Measurements from ENCODE around the gene PGAM2. TPM values are rescaled to one million over a fixed set of nuclear protein-coding genes. Genes with fewer than 3 reads are reported as not detected.

PGAM2 gene
- polyA plus RNA-seq (2013, experiment 1 of 2), result 0.48 TPM
- polyA plus RNA-seq (2013, experiment 2 of 2), result not detected

- Histone ChIP-seq H3K4me3 (ENCODE audit: extremely low read depth, insufficient read depth, low read length, poor library complexity, severe bottlenecking) (no peak within 1 kb of the TSS), H3K36me3 (ENCODE audit: control insufficient read depth, insufficient read depth, low read length) (peaks cover 20% of the 10 kb centered on the region), H3K4me1 (ENCODE audit: control insufficient read depth, insufficient read depth, low read length, poor library complexity, severe bottlenecking) (peaks cover 7% of the 10 kb centered on the region), H3K27ac (ENCODE audit: low read depth, low read length, severe bottlenecking) (no peak within 1 kb of the TSS), H3K9me3 (ENCODE audit: control insufficient read depth, low read length) (no peaks in the 10 kb centered on the region)
- 52 to 53% methylated on average over 9 to 12 of the region's 14 CpGs for WGBS, 2 experiments (ENCODE audit: insufficient coverage in 2 of 2)
Measured at GRCh38 chr7:44065431-44066110, at the start of gene PGAM2. Gene PGAM2 (minus strand): TSS chr7:44065567. CDS start chr7:44065529, 38 bp downstream.

- Histone ChIP-seq H3K4me3 (ENCODE audit: extremely low read depth, insufficient read depth, low read length, poor library complexity, severe bottlenecking) (no peak overlapping the region), H3K4me1 (ENCODE audit: control insufficient read depth, insufficient read depth, low read length, poor library complexity, severe bottlenecking) (no peaks in the 10 kb centered on the region), H3K27ac (ENCODE audit: low read depth, low read length, severe bottlenecking) (no peak overlapping the region), H3K36me3 (ENCODE audit: control insufficient read depth, insufficient read depth, low read length) (peaks cover 92% of the 10 kb centered on the region), H3K9me3 (ENCODE audit: control insufficient read depth, low read length) (no peaks in the 10 kb centered on the region)
- 94 to 96% methylated on average over 12 of the region's 12 CpGs for WGBS, 2 experiments (ENCODE audit: insufficient coverage in 2 of 2)
Measured at GRCh38 chr7:44114586-44115310, 49.4 kb upstream of the PGAM2 start.

- H3K4me1 ChIP-seq (ENCODE audit: control insufficient read depth, insufficient read depth, low read length, poor library complexity, severe bottlenecking), result no peaks in the 10 kb centered on the region
- no peaks in the 10 kb centered on the region for H3K9me3 ChIP-seq (ENCODE audit: control insufficient read depth, low read length)
- no peak overlapping the region for H3K27ac ChIP-seq (ENCODE audit: low read depth, low read length, severe bottlenecking)
- WGBS, 2 experiments (ENCODE audit: insufficient coverage in 2 of 2), result 94 to 97% methylated on average over 6 to 23 of the region's 24 CpGs
- H3K36me3 ChIP-seq (ENCODE audit: control insufficient read depth, insufficient read depth, low read length), result peaks cover 92% of the 10 kb centered on the region
- H3K4me3 ChIP-seq (ENCODE audit: extremely low read depth, insufficient read depth, low read length, poor library complexity, severe bottlenecking), result no peak overlapping the region
Measured at GRCh38 chr7:44113764-44114354, 48.5 kb upstream of the PGAM2 start.

GRCh38 chr7:44112997-44113763 is 47.8 kb upstream of the PGAM2 start:
- 94 to 96% methylated on average over 19 to 26 of the region's 34 CpGs for WGBS, 2 experiments (ENCODE audit: insufficient coverage in 2 of 2)
- Histone ChIP-seq H3K27ac (ENCODE audit: low read depth, low read length, severe bottlenecking) (no peak overlapping the region), H3K4me1 (ENCODE audit: control insufficient read depth, insufficient read depth, low read length, poor library complexity, severe bottlenecking) (no peaks in the 10 kb centered on the region), H3K4me3 (ENCODE audit: extremely low read depth, insufficient read depth, low read length, poor library complexity, severe bottlenecking) (no peak overlapping the region), H3K9me3 (ENCODE audit: control insufficient read depth, low read length) (no peaks in the 10 kb centered on the region), H3K36me3 (ENCODE audit: control insufficient read depth, insufficient read depth, low read length) (peaks cover 93% of the 10 kb centered on the region)

GRCh38 chr7:44112231-44112996 is 47.0 kb upstream of the PGAM2 start:
- H3K4me3 ChIP-seq (ENCODE audit: extremely low read depth, insufficient read depth, low read length, poor library complexity, severe bottlenecking), result no peak overlapping the region
- H3K9me3 ChIP-seq (ENCODE audit: control insufficient read depth, low read length), result no peaks in the 10 kb centered on the region
- peaks cover 93% of the 10 kb centered on the region for H3K36me3 ChIP-seq (ENCODE audit: control insufficient read depth, insufficient read depth, low read length)
- 88 to 92% methylated on average over 31 to 40 of the region's 41 CpGs for WGBS, 2 experiments (ENCODE audit: insufficient coverage in 2 of 2)
- no peaks in the 10 kb centered on the region for H3K4me1 ChIP-seq (ENCODE audit: control insufficient read depth, insufficient read depth, low read length, poor library complexity, severe bottlenecking)
- no peak overlapping the region for H3K27ac ChIP-seq (ENCODE audit: low read depth, low read length, severe bottlenecking)

- WGBS, 2 experiments (ENCODE audit: insufficient coverage in 2 of 2), result 92 to 95% methylated on average over 14 to 16 of the region's 16 CpGs
Measured at GRCh38 chr7:44111761-44112160, 46.4 kb upstream of the PGAM2 start.

GRCh38 chr7:44110719-44111635 is 45.6 kb upstream of the PGAM2 start:
- Histone ChIP-seq H3K4me1 (ENCODE audit: control insufficient read depth, insufficient read depth, low read length, poor library complexity, severe bottlenecking) (no peaks in the 10 kb centered on the region), H3K9me3 (ENCODE audit: control insufficient read depth, low read length) (no peaks in the 10 kb centered on the region), H3K36me3 (ENCODE audit: control insufficient read depth, insufficient read depth, low read length) (peaks cover 94% of the 10 kb centered on the region), H3K27ac (ENCODE audit: low read depth, low read length, severe bottlenecking) (no peak overlapping the region), H3K4me3 (ENCODE audit: extremely low read depth, insufficient read depth, low read length, poor library complexity, severe bottlenecking) (no peak overlapping the region)
- 90 to 94% methylated on average over 22 to 24 of the region's 27 CpGs for WGBS, 2 experiments (ENCODE audit: insufficient coverage in 2 of 2)

More at GRCh38 chr7:44111761-44112160, 46.4 kb upstream of the PGAM2 start:
- Histone ChIP-seq H3K4me1 (ENCODE audit: control insufficient read depth, insufficient read depth, low read length, poor library complexity, severe bottlenecking) (no peaks in the 10 kb centered on the region), H3K4me3 (ENCODE audit: extremely low read depth, insufficient read depth, low read length, poor library complexity, severe bottlenecking) (no peak overlapping the region), H3K36me3 (ENCODE audit: control insufficient read depth, insufficient read depth, low read length) (peaks cover 93% of the 10 kb centered on the region), H3K27ac (ENCODE audit: low read depth, low read length, severe bottlenecking) (no peak overlapping the region), H3K9me3 (ENCODE audit: control insufficient read depth, low read length) (no peaks in the 10 kb centered on the region)

GRCh38 chr7:44109991-44110390 is 44.6 kb upstream of the PGAM2 start:
- Histone ChIP-seq H3K36me3 (ENCODE audit: control insufficient read depth, insufficient read depth, low read length) (peaks cover 89% of the 10 kb centered on the region), H3K27ac (ENCODE audit: low read depth, low read length, severe bottlenecking) (no peak overlapping the region), H3K9me3 (ENCODE audit: control insufficient read depth, low read length) (no peaks in the 10 kb centered on the region), H3K4me1 (ENCODE audit: control insufficient read depth, insufficient read depth, low read length, poor library complexity, severe bottlenecking) (peaks cover 5% of the 10 kb centered on the region), H3K4me3 (ENCODE audit: extremely low read depth, insufficient read depth, low read length, poor library complexity, severe bottlenecking) (no peak overlapping the region)
- 95 to 96% methylated on average over 18 of the region's 18 CpGs for WGBS, 2 experiments (ENCODE audit: insufficient coverage in 2 of 2)
